ENCODE data around the gene UBAP1L. TPM values are rescaled to one million over a fixed set of nuclear protein-coding genes. Genes with fewer than 3 reads are reported as not detected.
A peak's percentile ranks its signal among the peaks of the same experiment; 100 is the strongest.

Gene UBAP1L
- total RNA-seq, 1 experiment from 2014 or later, result 3.0 TPM

- H3K4me2 ChIP-seq (ENCODE audit: insufficient read depth, insufficient read length, low read length), result no peak overlapping the region
- H3K23me2 ChIP-seq (ENCODE audit: insufficient read length, low read depth, low read length, poor library complexity, severe bottlenecking), result no peaks in the 10 kb centered on the region
- H3T11ph ChIP-seq (ENCODE audit: low read length), result no peak overlapping the region
- H3K27ac ChIP-seq (ENCODE audit: insufficient read length, low read depth, low read length), result no peak overlapping the region
- H2AFZ ChIP-seq (ENCODE audit: low read length), result no peak overlapping the region
- no peak overlapping the region for H2BK5ac ChIP-seq (ENCODE audit: insufficient read length, low read length)
- no peak overlapping the region for H2BK12ac ChIP-seq (ENCODE audit: insufficient read length, low read depth, low read length)
- no peak overlapping the region for H3K27ac Mint-ChIP-seq
- H3K4ac ChIP-seq (ENCODE audit: low read depth, low read length), result no peak overlapping the region
- no peaks in the 10 kb centered on the region for H4K20me1 ChIP-seq (ENCODE audit: control insufficient read depth, insufficient read depth, insufficient read length)
- no peak overlapping the region for H2BK15ac ChIP-seq (ENCODE audit: low read depth, low read length)
- no peak overlapping the region for H3K18ac ChIP-seq (ENCODE audit: insufficient read length, low read depth, low read length)
- no peak overlapping the region for H2BK20ac ChIP-seq (ENCODE audit: low read depth, low read length, poor library complexity, severe bottlenecking)
- H3K27me3 ChIP-seq (ENCODE audit: insufficient read depth, low read length), result no peaks in the 10 kb centered on the region
- no peaks in the 10 kb centered on the region for H3K36me3 Mint-ChIP-seq (ENCODE audit: insufficient read depth in 1 of 3, low read depth in 3 of 3)
- no peak overlapping the region for H2AK5ac ChIP-seq (ENCODE audit: insufficient read length, low read length)
- no peak overlapping the region for H3K9ac ChIP-seq (ENCODE audit: extremely low read depth, insufficient read length, low read length)
- H3K14ac ChIP-seq (ENCODE audit: insufficient read depth, low read length), result no peak overlapping the region
- H3K27me3 Mint-ChIP-seq (ENCODE audit: low read depth), result peaks cover 21% of the 10 kb centered on the region
- no peak overlapping the region for H3K56ac ChIP-seq (ENCODE audit: insufficient read length, low read depth, low read length)
- peaks cover 62 to 77% of the 10 kb centered on the region in 2 experiments for H3K4me1 Mint-ChIP-seq
- no peak overlapping the region for H3K23ac ChIP-seq (ENCODE audit: insufficient read length, low read depth, low read length)
- H3K9me3 ChIP-seq (ENCODE audit: control insufficient read depth, low read depth, low read length), result no peaks in the 10 kb centered on the region
- H3K79me2 ChIP-seq (ENCODE audit: insufficient read depth, low read length), result no peaks in the 10 kb centered on the region
- H4K91ac ChIP-seq (ENCODE audit: insufficient read length, low read depth, low read length), result no peak overlapping the region
- H2BK120ac ChIP-seq (ENCODE audit: low read depth, low read length, poor library complexity, severe bottlenecking), result no peak overlapping the region
- peak; percentile 82 for DNase-seq
- no peak overlapping the region for H3K4me3 Mint-ChIP-seq
- TF ChIP-seq CTCF (conservative IDR thresholded peaks at IDR 0.05), result peak; percentile 70
- no peaks in the 10 kb centered on the region; a peak in 1 of 5 replicates for H3K9me3 Mint-ChIP-seq
- no peak overlapping the region for H4K8ac ChIP-seq (replicated peaks; ENCODE audit: insufficient read length, low read depth, low read length)
- peaks cover 16% of the 10 kb centered on the region; the same call in 1 of the 2 replicates for H3K4me1 ChIP-seq (ENCODE audit: insufficient read depth, low read length)
- H3K79me1 ChIP-seq (ENCODE audit: insufficient read depth, low read depth, low read length, poor library complexity, severe bottlenecking), result no peaks in the 10 kb centered on the region
- H4K5ac ChIP-seq (ENCODE audit: insufficient read length, low read depth, low read length), result no peak overlapping the region
- WGBS (ENCODE audit: extremely low coverage, insufficient read length, low lambda C conversion rate), result no CpG with 5 or more reads among the region's 6 CpGs
Measured at GRCh38 chr15:65085990-65086679, 28.9 kb downstream of the UBAP1L start.

Data from H9 (cell line).